ENCODE measurements around the gene PITX3.

GRCh38 chr10:102241444-102242117 is at the start of gene PITX3:
- TF ChIP-seq CTCF (IDR thresholded peaks at IDR 0.05; ENCODE audit: poor library complexity, severe bottlenecking) (peak; percentile 25), POLR2AphosphoS5 (IDR thresholded peaks at IDR 0.05) (no peak), MXI1 (conservative IDR thresholded peaks at IDR 0.05; ENCODE audit: poor library complexity, severe bottlenecking) (peak; percentile 92), EP300 (conservative IDR thresholded peaks at IDR 0.05; ENCODE audit: poor library complexity, severe bottlenecking) (no peak), EZH2 (IDR thresholded peaks at IDR 0.05; ENCODE audit: borderline replicate concordance, insufficient read depth, low read length, poor library complexity, severe bottlenecking) (no peak), REST (IDR thresholded peaks at IDR 0.05; ENCODE audit: borderline replicate concordance) (no peak), TAF1 (IDR thresholded peaks at IDR 0.05; ENCODE audit: low read depth) (no peak)
